DND-41 (cell line): ENCODE results near the gene CACNA2D3.

ENCODE experiments used
- EZH2 ChIP-seq: IDR thresholded peaks from 3 replicates; pipeline ENCODE4 v1.6.1; 2012; ENCODE audit warnings: borderline replicate concordance, low read depth, mild to moderate bottlenecking, moderate library complexity, low read length, inconsistent platforms; ENCODE audit not compliant: severe bottlenecking
- TF ChIP-seq, protein P1 (sequence below): IDR thresholded peaks from 2 replicates; pipeline ENCODE4 v1.5.1; 2012; ENCODE audit warnings: borderline replicate concordance, low read length, moderate library complexity, mild to moderate bottlenecking; ENCODE audit not compliant: poor library complexity, severe bottlenecking; ENCODE audit errors: extremely low read depth

DNA sequence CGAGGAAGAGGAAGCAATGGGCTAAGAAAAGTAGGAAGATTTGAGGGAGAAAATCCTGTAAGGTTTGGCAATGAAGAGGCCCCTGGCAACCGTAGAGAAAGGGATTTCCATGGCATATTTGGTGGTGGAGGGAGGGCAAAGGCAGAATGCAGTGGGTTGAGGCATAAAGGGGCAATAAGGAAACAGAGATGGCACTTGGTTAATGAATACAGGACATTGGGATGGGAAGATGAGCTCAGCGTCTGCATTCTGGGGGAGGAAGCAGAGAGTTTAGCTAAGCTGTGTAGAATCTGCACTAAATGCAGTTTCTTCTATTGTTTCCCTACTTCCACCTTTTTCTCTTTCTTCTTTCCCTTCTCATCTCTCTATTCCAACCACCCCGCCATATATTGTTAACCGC lies 721.9 kb downstream of the CACNA2D3 start:
- TF ChIP-seq, protein P1, sequence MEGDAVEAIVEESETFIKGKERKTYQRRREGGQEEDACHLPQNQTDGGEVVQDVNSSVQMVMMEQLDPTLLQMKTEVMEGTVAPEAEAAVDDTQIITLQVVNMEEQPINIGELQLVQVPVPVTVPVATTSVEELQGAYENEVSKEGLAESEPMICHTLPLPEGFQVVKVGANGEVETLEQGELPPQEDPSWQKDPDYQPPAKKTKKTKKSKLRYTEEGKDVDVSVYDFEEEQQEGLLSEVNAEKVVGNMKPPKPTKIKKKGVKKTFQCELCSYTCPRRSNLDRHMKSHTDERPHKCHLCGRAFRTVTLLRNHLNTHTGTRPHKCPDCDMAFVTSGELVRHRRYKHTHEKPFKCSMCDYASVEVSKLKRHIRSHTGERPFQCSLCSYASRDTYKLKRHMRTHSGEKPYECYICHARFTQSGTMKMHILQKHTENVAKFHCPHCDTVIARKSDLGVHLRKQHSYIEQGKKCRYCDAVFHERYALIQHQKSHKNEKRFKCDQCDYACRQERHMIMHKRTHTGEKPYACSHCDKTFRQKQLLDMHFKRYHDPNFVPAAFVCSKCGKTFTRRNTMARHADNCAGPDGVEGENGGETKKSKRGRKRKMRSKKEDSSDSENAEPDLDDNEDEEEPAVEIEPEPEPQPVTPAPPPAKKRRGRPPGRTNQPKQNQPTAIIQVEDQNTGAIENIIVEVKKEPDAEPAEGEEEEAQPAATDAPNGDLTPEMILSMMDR = no peak
- TF ChIP-seq EZH2 = no peak
